T-cell (primary cell): Measurements from ENCODE around the gene TENT4B. TPM values are rescaled to one million over a fixed set of nuclear protein-coding genes. Genes with fewer than 3 reads are reported as not detected.

Experiments used
- ATAC-seq, 4 experiments: fragments of 200-7000 bp in 3 of 4; fragments of 150-1000 bp in 1 of 4; cut with Tn5 transposase; replicated peaks in 1 of 4; 1 replicate in 3 of 4; 2 replicates in 1 of 4; pipeline ENCODE4 v1.10.0; 2021; ENCODE audit warnings: moderate library complexity in 3 of 4, mild to moderate bottlenecking in 2 of 4, moderate number of reproducible peaks in 1 of 4
- CTCF ChIA-PET, 2 donors: fragments of 300-600 bp; sonication (Branson Sonifier 250); formaldehyde crosslinking; loops; one replicate each; lab custom pipeline; 2022; ENCODE audit warnings: antibody characterized with exemption in 2 of 2; lab: Charles Lee
- POLR2A ChIA-PET, 2 donors: fragments of 300-600 bp; sonication (Branson Sonifier 250); formaldehyde crosslinking; loops; one replicate each; lab custom pipeline; 2022; ENCODE audit warnings: antibody characterized with exemption in 2 of 2; lab: Charles Lee
- DNase-seq, 35 experiments: peaks; one replicate each; pipeline versions ENCODE4 v3.0.0 to v3.0.0-alpha.2; 2013 to 2023
- H3K27ac ChIP-seq: one replicate; pipeline ENCODE4 v1.5.1; 2013; ENCODE audit warnings: low read length
- H3K27me3 ChIP-seq, 2 experiments: replicated peaks in 1 of 2; 1 replicate in 1 of 2; 2 replicates in 1 of 2; pipeline versions ENCODE4 v1.6.1 to v1.7.0; 2013; ENCODE audit warnings: low read length in 1 of 2, mixed read lengths in 1 of 2; ENCODE audit not compliant: control insufficient read depth in 2 of 2, insufficient read depth in 2 of 2; ENCODE audit errors: extremely low read depth in 1 of 2
- H3K36me3 ChIP-seq, 2 donors: 1 replicate in 1 of 2; 2 replicates in 1 of 2; pipeline versions ENCODE4 v1.6.1 to v1.7.0; 2013; ENCODE audit warnings: low read length in 1 of 2; ENCODE audit not compliant: control insufficient read depth in 2 of 2, insufficient read depth in 1 of 2; ENCODE audit errors: extremely low read depth in 1 of 2
- H3K4me1 ChIP-seq, 2 experiments: 1 replicate in 1 of 2; 2 replicates in 1 of 2; pipeline versions ENCODE4 v1.6.1 to v1.7.0; 2013; ENCODE audit warnings: low read length in 2 of 2, mixed read lengths in 1 of 2; ENCODE audit not compliant: insufficient read depth in 2 of 2, control insufficient read depth in 1 of 2; ENCODE audit errors: extremely low read depth in 1 of 2
- H3K4me3 ChIP-seq, 2 donors: 1 replicate in 1 of 2; 2 replicates in 1 of 2; pipeline versions ENCODE4 v1.5.1 to v1.7.0; 2013; ENCODE audit warnings: mild to moderate bottlenecking in 2 of 2, low read length in 1 of 2, moderate library complexity in 1 of 2; ENCODE audit not compliant: control insufficient read depth in 1 of 2; ENCODE audit errors: extremely low read depth in 1 of 2
- H3K9me3 ChIP-seq: 2 replicates; pipeline ENCODE4 v1.7.0; 2013
- H3K27ac Mint-ChIP-seq, 2 donors: one replicate each; pipeline ENCODE4 v1.8.0; 2020 to 2021; ENCODE audit warnings: mild to moderate bottlenecking in 2 of 2, mixed read lengths in 2 of 2
- H3K27me3 Mint-ChIP-seq, 2 donors: one replicate each; pipeline ENCODE4 v1.8.0; 2021 to 2022; ENCODE audit warnings: mixed read lengths in 2 of 2
- H3K36me3 Mint-ChIP-seq: one replicate; pipeline ENCODE4 v1.8.0; 2021; ENCODE audit warnings: mixed read lengths
- H3K4me1 Mint-ChIP-seq, 3 donors: one replicate each; pipeline ENCODE4 v1.8.0; 2020 to 2022; ENCODE audit warnings: mixed read lengths in 3 of 3, mild to moderate bottlenecking in 1 of 3
- H3K4me3 Mint-ChIP-seq, 3 donors: one replicate each; pipeline ENCODE4 v1.8.0; 2020 to 2022; ENCODE audit warnings: mild to moderate bottlenecking in 3 of 3, mixed read lengths in 3 of 3, moderate library complexity in 3 of 3
- H3K9me3 Mint-ChIP-seq, 3 donors: one replicate each; pipeline ENCODE4 v1.8.0; 2020 to 2022; ENCODE audit warnings: mixed read lengths in 3 of 3
- WGBS: methylation state at CpG from one replicate; pipeline ENCODE4 v1.1.5; 2013; ENCODE audit warnings: missing lambda C conversion rate; ENCODE audit not compliant: insufficient coverage; 5-methylcytosine and 5-hydroxymethylcytosine counted together
- total RNA-seq, 35 experiments: library from RNA in 6 of 35; stranded (reverse) in 6 of 35; fragments of 120-200 nt in 1 of 35; gene quantifications; one replicate each; pipeline versions ENCODE4 v1.2.1 to v1.2.4 and lab custom pipeline; 2013 to 2026

Gene TENT4B
- total RNA-seq, 5 donors from 2014 or later (not counting 1 experiment from before 2014, with no cell fraction given), result 20.2 to 31.9 (median 20.9) TPM

DNA sequence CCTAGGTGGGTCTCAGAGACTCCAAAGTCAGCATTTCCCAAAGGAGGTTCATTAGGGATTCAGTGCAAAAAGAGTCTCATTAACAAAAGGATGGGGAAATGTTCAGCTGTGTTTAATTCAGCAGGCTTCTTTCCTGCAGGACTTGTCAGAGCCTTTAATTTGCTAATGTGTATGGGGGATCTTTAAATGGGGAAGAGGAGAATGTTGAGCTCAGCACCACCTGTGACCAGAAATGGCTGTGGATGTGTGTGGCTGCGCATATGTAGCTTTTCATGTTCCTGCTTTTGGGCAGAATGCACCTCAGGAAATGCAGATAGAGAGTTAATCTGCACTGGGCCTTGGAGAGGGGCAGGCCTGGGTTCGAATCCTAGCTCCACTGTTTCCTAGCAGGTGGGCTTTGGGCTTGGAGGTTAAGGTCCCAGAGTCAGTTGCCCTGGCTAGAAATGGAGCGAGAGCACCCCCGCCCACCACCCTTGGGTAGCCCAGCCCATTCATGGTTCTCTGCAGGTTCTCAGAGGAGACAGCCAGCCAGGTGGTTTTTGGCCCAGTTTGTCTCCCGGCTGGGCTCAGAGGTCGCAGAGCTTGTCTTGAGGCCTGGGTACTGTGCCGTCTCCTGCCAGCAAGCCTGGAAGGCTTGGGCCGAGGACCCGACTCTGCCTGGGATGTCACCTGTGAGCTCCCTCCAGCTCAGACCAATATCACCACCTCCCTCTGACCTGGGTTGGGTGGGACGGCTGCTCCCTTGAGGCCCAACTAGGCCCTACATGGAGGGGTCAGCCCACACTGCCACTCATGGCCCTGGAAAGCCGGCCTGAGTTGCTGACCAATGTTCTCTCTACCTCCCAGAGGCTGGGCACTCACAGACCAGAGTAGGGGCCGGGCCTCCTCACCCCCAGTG, 122.6 kb downstream of the TENT4B start:
- Histone ChIP-seq H3K4me3 (peak overlapping the region; percentile 67 to 75), H3K4me1 (peaks cover 69 to 94% of the 10 kb centered on the region in 2 experiments), H3K27me3 (no peaks in the 10 kb centered on the region), H3K9me3 (no peaks in the 10 kb centered on the region), H3K36me3 (peaks cover 5 to 41% of the 10 kb centered on the region in 2 donors), H3K27ac (peak overlapping the region; percentile 93)
- H3K27ac Mint-ChIP-seq, result peak overlapping the region; percentile 99 to 100
- WGBS, result 79% methylated on average over 7 of the region's 12 CpGs
- DNase-seq (no peak), ATAC-seq (no peak)
- no peaks in the 10 kb centered on the region for H3K9me3 Mint-ChIP-seq
- H3K4me3 Mint-ChIP-seq, result peak overlapping the region; percentile 85 to 89 (median 85)
- ChIA-PET CTCF (interaction anchor here (1.0 to 2.1 kb wide), 8 partner anchors 34 to 531 kb away, joined by 3 to 8 read pairs (median 4); no protein-coding TSS in a partner anchor), POLR2A (no interaction called here)
- H3K4me1 Mint-ChIP-seq, result peaks cover 98 to 100% (median 99%) of the 10 kb centered on the region in 3 donors
- H3K36me3 Mint-ChIP-seq, result peaks cover 12% of the 10 kb centered on the region
- no peaks in the 10 kb centered on the region for H3K27me3 Mint-ChIP-seq

- H3K27ac ChIP-seq, result peak overlapping the region; percentile 93
- Mint-ChIP-seq H3K4me3 (peak overlapping the region in 2 of 3 donors; percentile 17 to 85), H3K4me1 (peaks cover 94 to 99% (median 98%) of the 10 kb centered on the region in 3 donors), H3K27me3 (no peaks in the 10 kb centered on the region), H3K27ac (peak overlapping the region; percentile 99 to 100), H3K36me3 (peaks cover 9% of the 10 kb centered on the region), H3K9me3 (no peaks in the 10 kb centered on the region)
- ChIA-PET POLR2A (interaction anchor here in 1 of 2 donors (0.7 kb wide), 1 partner anchor 93 kb away, joined by 4 read pairs; no protein-coding TSS in a partner anchor), CTCF (interaction anchor here (1.5 to 1.7 kb wide), 2 partner anchors 64 to 79 kb away, joined by 4 to 8 read pairs; no protein-coding TSS in a partner anchor)
- H3K27me3 ChIP-seq, result no peaks in the 10 kb centered on the region
- ATAC-seq (no peak), DNase-seq (no peak)
- peaks cover 70 to 94% of the 10 kb centered on the region in 2 experiments for H3K4me1 ChIP-seq
- H3K4me3 ChIP-seq, result no peak overlapping the region
- peaks cover 5 to 40% of the 10 kb centered on the region in 2 donors for H3K36me3 ChIP-seq
- H3K9me3 ChIP-seq, result no peaks in the 10 kb centered on the region
- WGBS, result no CpG with 5 or more reads among the region's 2 CpGs
Observed at GRCh38 chr16:50276326-50276640, 123.2 kb downstream of the TENT4B start.

GRCh38 chr16:50276801-50277555, 123.9 kb downstream of the TENT4B start:
- Histone ChIP-seq H3K27ac (peak overlapping the region; percentile 93), H3K36me3 (peaks cover 1 to 34% of the 10 kb centered on the region in 2 donors), H3K27me3 (no peaks in the 10 kb centered on the region), H3K4me3 (no peak overlapping the region), H3K4me1 (peaks cover 65 to 94% of the 10 kb centered on the region in 2 experiments), H3K9me3 (no peaks in the 10 kb centered on the region)
- Mint-ChIP-seq H3K4me1 (peaks cover 89 to 99% (median 98%) of the 10 kb centered on the region in 3 donors), H3K27me3 (no peaks in the 10 kb centered on the region), H3K27ac (peak overlapping the region; percentile 87 to 99), H3K9me3 (no peaks in the 10 kb centered on the region), H3K36me3 (peaks cover 7% of the 10 kb centered on the region), H3K4me3 (peak overlapping the region; percentile 18 to 85 (median 42))
- no peak for DNase-seq
- ATAC-seq, result no peak
- CTCF ChIA-PET, result interaction anchor here in 1 of 2 donors (0.7 to 1.3 kb wide), 7 partner anchors 8 to 389 kb away, joined by 3 to 11 read pairs (median 4); partner anchors contain the start of gene CNEP1R1
- no CpG with 5 or more reads among the region's 4 CpGs for WGBS
- POLR2A ChIA-PET, result interaction anchor here in 1 of 2 donors (0.7 to 1.2 kb wide), 2 partner anchors 8 to 92 kb away, joined by 4 to 5 read pairs; no protein-coding TSS in a partner anchor

DNA sequence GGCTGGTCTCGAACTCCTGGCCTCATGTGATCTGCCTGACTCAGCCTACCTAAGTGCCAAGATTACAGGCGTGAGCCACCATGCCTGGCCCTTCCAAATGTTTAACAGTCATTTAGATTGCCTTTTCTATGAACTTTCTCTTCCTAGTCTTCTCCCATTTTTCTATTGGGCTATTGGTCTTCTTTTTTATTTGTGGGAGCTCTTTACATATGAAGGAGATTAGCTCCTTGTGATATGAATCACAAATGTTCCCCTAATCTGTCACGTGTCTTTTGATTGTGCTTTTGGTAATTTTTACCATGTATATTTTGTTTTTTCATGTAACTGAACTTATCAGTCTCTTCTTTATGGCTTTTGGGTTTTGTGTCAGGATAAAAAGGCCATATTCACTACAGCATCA, 125.1 kb downstream of the TENT4B start:
- Mint-ChIP-seq H3K4me3 (peak overlapping the region; percentile 62 to 85 (median 66)), H3K27ac (peak overlapping the region; percentile 87 to 99), H3K9me3 (no peaks in the 10 kb centered on the region), H3K36me3 (peaks cover 7% of the 10 kb centered on the region), H3K4me1 (peaks cover 89 to 99% (median 98%) of the 10 kb centered on the region in 3 donors), H3K27me3 (no peaks in the 10 kb centered on the region)
- Histone ChIP-seq H3K36me3 (peaks cover 0 to 25% of the 10 kb centered on the region in 2 donors), H3K4me1 (peaks cover 58 to 94% of the 10 kb centered on the region in 2 experiments), H3K4me3 (peak overlapping the region in 1 of 2 donors; percentile 19), H3K9me3 (no peaks in the 10 kb centered on the region), H3K27me3 (no peaks in the 10 kb centered on the region), H3K27ac (peak overlapping the region; percentile 93)
- 52% methylated on average over 2 of the region's 3 CpGs for whole genome bisulfite sequencing
- CTCF ChIA-PET, result interaction anchor here (0.5 to 1.3 kb wide), 10 partner anchors 9 to 686 kb away, joined by 3 to 11 read pairs (median 4); partner anchors contain the start of gene CNEP1R1 (in 1 of the 2)
- no peak for DNase-seq
- POLR2A ChIA-PET, result interaction anchor here (0.6 to 1.2 kb wide), 3 partner anchors 10 to 76 kb away, joined by 3 to 5 read pairs (median 4); no protein-coding TSS in a partner anchor
- no peak for ATAC-seq

- H3K9me3 Mint-ChIP-seq, result no peaks in the 10 kb centered on the region
- Histone ChIP-seq H3K27me3 (no peaks in the 10 kb centered on the region), H3K4me1 (peaks cover 59 to 94% of the 10 kb centered on the region in 2 experiments), H3K36me3 (peaks cover 0 to 29% of the 10 kb centered on the region in 2 donors), H3K4me3 (no peak overlapping the region), H3K9me3 (no peaks in the 10 kb centered on the region), H3K27ac (peak overlapping the region; percentile 26)
- no peaks in the 10 kb centered on the region for H3K27me3 Mint-ChIP-seq
- no peak for ATAC-seq
- WGBS, result 81% methylated on average over 2 of the region's 2 CpGs
- peaks cover 7% of the 10 kb centered on the region for H3K36me3 Mint-ChIP-seq
- H3K27ac Mint-ChIP-seq, result peak overlapping the region; percentile 87 to 99
- DNase-seq, result no peak
- H3K4me1 Mint-ChIP-seq, result peaks cover 89 to 99% (median 98%) of the 10 kb centered on the region in 3 donors
- POLR2A ChIA-PET, result interaction anchor here in 1 of 2 donors (0.7 to 1.0 kb wide), 3 partner anchors 11 to 205 kb away, joined by 3 to 5 read pairs (median 3); no protein-coding TSS in a partner anchor
- peak overlapping the region in 2 of 3 donors; percentile 10 to 85 for H3K4me3 Mint-ChIP-seq
- CTCF ChIA-PET, result interaction anchor here (0.7 to 1.5 kb wide), 4 partner anchors 10 to 69 kb away, joined by 3 to 10 read pairs (median 5); no protein-coding TSS in a partner anchor
Observed at GRCh38 chr16:50279504-50279865, 126.4 kb downstream of the TENT4B start.
